ENCODE data around the gene EFNA5.

The EFNA5 gene

DNA sequence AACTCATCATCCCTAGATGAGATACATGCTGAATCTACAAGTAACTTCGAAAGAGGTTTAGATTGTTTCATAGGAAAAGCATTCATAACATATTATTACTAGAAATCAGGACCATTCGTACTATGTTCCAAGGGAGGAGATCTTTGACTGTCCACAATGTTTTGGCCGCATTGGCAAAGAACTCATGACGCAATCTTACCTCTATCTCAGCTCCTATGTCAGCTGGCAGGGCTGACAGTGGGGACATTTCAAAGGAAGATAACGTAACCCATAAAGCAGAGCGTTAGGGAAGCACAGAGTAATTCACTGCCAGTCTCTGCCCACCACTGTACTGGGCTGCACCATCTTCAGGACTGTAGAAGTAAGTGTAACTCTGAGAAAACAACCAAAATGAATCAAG is 69.7 kb downstream of the EFNA5 start:
- no peak for DNase-seq

DNA sequence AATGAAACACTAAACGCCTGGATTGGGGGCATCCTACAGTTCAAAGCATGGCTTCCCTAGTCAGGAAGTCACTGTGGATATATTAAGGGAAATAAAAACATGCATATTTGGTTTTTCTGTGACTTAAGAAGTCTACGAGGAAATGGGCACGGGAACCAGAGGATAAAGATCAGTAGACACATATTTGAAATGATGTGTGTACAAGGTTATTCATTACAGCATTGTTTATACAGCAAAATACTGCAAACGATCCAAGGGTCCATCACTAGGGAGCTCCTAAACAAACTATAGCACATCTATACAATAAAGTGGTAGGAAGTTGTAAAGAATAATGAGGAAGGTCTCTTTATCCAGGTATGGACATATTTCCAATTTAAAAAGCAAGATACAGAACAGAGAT is 71.8 kb downstream of the EFNA5 start:
- no peak for DNase-seq

DNA sequence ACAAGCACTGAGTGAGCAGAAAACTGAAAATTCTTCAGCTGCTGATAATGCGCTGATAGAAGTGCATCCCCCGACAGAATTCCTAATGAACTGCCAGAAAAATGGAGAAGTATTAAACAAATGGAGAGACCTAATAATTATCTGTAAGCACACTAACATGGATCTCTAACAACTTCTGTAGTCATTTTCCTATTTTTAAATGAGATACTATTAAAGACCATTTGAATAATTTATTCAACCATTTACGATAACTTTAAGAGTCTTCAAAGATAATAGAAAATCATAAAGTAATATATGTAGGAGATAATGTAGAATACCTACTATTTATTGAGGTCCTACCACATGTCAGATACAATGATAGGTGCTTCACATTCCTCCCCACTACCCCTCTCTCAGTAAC is 72.9 kb downstream of the EFNA5 start:
- no peak for DNase-seq

DNA sequence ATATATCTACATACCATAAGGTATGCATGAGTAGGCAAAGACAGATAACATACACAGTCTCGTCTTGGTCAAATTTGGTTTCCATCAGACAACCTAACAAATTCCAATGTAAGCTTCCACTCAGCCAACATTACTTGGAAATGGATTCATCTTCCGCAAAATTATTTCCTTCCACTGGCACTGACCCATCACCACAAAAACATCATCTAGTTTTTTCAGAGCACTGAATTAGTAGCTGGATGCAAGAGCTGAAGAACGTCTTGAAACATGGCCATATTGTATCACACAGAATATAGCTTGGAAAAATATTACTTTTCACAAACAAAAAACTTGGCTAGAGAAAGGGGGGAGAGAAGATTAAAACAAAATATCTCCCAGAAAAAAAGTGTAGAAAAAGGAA is 73.5 kb downstream of the EFNA5 start:
- DNase-seq: no peak

DNA sequence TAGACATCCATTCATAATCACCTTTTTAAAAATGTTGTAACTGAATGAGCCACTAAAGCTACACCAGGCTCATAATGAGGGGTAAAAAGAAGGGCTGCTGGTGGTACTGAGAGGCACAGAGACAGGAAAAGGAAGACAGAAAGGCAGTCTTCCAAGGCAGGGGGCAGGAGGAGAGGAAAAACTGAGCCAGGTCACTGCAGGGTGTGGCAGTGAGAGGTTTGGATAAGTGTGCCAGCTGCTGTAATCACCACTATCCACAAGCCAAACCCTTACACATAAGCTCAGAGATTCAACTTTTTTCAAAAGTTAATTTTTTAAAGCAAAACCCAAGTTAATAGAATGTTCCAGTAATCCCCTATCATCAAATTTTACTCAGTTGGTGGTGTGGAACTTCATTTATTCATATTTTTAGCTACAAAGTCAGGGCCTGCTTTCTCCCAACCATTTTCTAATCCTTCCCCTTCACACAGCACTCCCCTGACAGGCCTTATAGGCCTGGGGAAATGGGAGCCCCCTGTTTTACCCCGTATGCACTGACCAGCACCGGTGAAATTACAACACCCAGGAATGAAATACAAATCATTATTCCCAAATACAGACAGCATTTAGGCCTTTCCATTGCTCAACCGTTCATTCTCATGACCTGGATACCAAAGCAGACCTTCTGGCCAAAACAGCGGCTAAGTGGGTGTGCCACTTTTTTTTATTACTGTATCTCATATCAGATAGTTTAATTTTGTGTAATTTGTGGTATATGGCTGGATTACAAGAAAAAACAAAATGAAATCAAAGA is 76.3 kb downstream of the EFNA5 start:
- no peak for DNase-seq

DNA sequence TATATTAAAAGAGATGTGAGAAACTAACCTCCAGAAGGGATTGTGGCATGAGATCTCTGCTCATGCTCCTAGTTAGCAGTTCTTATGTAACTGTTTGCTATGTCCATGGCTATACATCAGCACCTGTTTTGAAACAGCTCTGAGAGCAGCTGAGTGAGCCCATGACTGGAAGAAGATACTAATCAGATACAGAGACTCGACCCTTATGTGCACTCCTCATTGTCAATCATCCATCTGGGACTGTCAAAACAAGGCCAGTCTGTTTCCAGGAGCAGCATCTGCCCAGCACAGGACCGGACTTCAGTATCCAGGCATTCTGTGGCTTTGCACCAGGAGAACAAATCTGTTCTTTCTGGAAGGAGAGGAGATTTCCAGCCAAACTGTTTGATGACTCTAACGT is 77.7 kb downstream of the EFNA5 start:
- no peak for DNase-seq

DNA sequence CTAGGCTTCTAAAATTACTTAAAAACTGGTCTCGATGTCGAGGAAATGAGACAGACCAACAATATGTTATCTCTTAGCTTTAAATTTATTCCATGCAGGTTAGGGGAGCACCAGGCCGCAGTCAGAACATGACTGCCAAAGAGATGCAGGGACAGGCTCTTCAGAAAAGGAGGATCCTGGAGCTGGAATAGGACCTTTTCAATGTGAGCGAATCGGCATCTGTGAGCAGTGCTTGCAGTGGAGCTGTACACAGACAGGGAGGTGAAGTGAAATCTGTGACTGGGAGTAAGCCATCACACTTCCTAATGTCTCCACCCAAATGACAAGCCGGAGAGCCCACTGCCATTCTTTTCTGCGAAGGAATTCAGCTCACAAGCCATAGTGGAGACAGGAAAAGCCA is 78.2 kb downstream of the EFNA5 start:
- DNase-seq: no peak

DNA sequence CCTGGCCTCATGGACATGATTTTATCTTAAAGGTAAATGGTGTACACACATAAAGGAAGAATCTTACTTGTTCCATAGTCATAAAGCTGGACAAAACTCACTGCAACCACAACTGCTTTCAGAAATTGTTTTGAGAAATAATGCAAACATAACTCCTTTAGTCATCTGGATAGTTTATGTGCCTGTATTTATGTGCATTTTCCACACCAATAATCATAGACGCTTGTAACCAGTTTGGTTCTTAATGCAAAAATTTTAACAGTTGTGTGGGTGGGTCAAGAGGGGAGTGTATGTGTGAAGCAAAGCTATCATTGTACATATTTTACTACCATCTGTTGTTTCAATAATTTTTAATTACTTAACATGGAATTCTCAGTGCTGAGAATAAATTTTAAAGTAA is 80.1 kb downstream of the EFNA5 start:
- no peak for DNase-seq

DNA sequence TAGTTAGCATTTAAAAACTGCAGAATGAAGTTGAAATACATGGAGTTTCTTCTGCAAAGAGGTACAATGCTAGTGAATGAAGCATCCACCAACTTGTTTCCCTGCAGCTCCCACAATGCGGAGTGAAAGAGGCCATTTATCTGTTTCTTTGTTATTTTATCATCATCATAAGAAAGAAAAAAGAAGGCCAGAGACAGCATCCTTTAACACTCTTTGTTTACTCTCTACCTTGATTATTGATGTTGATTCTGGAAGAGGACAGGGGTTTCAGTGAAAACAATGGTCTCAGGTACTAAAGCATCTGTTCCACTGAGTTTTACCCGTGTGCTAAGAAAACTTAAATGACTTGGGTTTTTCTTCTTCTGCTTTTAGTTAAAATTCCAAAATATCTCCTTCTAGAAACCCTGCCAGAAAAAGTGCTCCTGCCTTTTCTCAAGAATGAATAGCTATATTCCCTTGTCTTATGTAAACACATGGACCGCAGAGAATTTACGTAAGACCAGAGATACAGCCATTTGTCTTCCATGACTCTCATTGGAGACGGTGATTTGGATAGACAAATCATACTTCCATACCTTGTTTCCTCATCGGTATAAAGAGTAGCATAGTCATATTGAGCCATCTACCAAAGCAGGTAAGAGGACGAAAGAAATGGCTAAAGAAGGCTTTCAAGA is 81.1 kb downstream of the EFNA5 start:
- no peak for DNase-seq

DNA sequence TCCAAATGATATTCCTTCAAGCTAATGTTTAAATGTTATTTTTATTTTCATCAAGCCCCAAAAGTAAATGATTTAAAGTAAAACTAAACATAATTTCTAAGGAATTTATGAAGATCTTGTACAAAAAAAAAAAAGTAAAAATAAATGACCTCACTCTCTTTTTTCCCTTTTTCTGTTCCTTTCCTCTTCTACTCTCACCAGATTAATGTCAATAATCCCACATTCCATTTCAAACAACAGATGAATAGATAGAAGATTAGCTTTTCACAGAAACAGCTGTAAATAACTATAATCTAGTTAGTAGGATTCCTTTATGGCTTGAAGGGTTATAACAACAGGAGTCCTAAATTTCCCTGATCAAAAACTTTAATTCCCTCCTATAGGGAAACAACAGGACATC is 88.1 kb downstream of the EFNA5 start:
- no peak for DNase-seq

DNA sequence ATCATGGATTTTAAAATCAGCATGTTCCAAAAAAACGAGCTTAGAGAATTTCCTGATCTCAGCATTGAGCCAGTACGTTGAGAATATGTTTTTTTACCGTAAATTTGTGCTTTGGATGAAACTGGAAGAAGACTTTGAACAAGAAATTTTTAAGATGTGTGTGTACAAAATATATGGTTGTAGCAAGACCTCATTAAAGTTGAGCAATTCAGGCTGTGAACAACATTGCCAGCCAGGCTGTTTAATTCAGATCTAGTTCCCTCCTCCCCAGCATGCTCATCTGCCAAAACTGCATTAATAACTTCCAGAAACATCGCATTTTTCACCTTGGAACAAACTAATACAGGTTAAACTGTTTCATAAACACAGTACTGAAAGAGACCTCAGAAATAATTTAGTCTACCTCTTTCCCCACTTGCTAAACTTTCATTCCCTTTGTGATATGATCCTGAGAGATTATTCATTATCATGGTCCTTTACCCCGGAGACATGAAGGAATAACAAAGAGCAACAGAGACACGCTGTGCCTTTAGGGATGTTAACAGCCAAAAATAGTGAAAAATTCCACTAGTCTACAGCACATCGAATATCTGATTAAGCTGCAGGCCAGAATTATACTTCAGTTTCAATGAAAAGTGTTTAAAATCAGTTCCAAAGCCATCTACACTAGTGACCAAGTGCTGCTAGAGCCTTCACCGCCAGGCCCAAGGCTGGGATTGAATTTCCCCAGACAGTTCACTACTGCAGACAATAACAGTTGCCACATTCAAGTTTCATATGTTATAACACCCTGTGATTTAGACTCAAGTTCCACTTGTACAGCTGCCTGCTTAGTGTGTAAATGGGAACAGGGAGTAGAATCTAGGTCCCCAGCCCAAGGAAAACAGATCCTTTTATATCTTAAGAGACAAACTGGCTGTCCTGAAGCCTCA is 89.6 kb downstream of the EFNA5 start:
- DNase-seq: no peak

DNA sequence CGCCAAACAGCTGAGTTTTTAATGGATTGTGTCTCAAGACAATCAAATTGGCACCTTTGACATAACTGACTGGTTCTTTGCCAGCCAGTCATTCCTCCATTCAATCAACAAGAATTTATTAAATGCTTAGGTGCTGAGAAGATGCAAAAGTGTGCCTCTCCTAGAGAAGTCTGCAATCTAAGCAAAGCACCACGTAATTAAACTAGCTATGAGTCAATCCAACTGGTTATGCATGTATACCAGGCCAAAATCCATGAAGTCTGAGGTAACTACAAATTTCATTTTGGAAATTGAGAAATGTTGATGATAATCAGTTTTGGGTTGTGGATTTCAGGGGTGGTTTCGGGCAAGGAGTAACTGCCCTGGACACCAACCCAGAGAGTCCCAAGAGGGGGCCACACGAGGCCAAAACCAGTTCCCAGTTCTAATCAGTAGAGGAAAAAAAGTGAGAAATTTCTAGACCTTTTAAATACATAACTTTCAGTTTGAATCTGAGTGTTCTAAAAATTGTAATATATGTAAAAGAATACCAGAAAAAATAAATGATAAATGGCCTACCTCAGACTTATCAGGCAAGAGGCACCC is 92.6 kb downstream of the EFNA5 start:
- no peak for DNase-seq

DNA sequence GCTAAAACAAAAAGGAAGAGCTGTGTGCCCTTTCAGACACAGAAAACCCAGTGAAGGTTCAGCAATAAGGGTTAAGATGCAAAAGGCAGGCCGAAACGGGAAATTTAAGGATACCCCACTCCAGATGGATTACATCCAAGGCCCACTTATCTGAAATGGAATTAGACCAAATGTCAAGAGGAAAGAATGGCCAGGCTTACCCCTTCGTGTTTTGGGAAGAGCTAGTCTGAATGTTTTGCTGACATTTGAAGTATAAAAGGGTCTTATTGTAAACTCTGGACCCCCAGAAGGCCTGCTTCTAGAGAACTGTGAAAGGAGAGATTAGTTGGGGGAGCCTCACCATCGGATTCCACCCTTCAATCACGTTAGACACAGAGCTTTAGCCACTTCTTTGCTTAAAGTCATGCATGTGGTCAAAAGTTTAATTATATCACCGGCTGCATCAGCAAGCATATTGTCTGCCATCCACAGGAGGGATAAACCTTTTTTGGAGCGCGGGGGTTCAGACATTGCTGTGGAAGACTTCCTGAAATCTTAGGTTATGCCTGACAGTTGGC is 93.3 kb downstream of the EFNA5 start:
- DNase-seq: no peak

DNA sequence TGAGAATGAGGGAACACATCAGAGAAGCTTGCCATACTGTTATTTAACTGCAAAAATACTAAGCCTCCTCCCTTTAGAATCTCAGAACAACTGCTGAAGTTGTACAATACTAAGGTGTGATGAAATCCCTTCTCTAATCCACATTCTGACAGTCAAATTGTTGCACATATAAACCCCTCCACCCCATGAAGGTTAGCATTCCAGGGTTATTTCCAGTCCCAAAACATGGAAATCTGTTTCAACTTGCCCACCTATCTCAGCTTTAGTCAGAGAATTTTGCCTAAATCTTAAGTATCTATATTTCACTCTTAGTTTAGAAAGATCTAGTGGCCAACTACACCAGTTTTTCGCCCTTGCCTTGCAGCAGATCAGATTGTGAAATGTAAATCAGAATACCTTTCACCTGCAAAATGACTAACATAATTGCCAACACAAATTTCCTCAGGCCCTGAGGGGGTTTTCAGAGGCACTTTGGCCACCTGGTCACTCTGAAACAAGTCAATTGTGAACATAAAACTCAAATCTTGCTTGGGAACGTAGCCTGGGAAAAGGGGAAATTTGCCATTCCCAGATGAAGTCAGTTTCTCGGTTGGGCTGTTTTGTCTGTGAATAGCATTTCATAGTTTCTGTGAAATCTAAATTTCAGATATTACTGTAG is 93.9 kb downstream of the EFNA5 start:
- DNase-seq: no peak

DNA sequence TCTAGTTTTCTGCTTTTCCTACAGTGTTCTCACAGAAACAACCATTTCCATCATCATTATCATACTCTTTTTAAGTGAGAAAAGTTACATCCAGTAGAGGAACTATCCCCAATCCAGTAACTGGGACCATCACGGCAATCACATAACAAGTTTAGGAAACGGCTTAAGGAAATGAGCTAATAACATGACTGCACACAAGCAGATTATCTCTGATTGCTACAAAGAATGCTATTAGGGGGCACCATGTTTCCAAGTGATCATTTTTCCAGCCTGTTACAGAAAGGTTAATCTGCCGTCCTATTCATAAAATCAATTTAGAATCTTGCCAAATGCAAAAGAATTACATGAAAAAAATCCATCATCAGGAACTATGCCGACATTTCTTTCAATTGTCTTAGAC is 94.6 kb downstream of the EFNA5 start:
- DNase-seq: no peak

DNA sequence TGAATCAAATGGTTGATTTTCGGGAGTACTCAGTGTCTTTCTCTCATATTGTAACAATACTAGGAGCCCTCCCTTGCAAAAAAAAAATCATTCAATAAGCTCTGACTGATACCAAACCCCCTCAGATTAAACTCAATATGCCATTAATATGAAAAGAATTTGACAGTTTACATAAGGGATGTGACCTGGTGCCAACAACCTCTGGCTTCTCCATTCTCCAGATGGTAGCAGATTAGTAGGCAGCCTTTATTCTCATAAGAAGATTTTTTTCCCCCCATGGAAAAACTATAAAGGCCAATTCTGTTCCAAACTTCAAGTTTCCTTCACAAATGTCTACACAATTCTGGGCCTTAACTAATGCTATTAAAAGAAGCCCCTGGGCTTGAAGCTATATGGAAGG is 96.5 kb downstream of the EFNA5 start:
- DNase-seq: no peak

DNA sequence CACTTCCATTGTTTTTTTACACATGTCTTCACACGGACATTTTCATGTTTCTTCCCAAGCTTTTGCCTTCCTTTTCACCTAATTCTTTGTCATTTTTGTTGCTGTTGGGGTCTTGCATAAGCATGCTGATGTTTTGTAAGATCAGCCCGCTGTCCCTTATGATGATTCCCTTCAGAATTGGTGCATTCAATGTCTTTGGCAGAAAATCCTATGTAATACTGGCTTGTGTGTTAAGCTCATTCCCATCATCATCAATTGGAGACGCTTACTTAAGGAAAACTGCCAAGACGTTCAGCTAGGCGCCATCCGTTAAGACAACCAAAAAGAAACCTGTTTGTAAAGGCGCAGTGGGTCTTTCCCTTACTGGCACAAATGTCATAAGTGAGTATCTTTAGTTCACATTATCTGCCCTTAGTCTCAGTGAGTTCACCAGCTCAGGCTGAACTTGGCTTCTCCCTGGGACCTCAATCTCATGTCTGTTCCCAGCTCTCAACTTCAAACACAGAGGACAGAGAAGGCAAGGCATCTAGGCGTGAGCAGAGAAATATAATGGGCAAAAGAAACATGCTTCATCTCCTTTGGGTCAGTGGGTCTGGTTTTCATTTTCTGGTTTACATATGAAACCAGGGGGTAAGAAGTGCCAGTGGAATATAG is 97.9 kb downstream of the EFNA5 start:
- DNase-seq: no peak

DNA sequence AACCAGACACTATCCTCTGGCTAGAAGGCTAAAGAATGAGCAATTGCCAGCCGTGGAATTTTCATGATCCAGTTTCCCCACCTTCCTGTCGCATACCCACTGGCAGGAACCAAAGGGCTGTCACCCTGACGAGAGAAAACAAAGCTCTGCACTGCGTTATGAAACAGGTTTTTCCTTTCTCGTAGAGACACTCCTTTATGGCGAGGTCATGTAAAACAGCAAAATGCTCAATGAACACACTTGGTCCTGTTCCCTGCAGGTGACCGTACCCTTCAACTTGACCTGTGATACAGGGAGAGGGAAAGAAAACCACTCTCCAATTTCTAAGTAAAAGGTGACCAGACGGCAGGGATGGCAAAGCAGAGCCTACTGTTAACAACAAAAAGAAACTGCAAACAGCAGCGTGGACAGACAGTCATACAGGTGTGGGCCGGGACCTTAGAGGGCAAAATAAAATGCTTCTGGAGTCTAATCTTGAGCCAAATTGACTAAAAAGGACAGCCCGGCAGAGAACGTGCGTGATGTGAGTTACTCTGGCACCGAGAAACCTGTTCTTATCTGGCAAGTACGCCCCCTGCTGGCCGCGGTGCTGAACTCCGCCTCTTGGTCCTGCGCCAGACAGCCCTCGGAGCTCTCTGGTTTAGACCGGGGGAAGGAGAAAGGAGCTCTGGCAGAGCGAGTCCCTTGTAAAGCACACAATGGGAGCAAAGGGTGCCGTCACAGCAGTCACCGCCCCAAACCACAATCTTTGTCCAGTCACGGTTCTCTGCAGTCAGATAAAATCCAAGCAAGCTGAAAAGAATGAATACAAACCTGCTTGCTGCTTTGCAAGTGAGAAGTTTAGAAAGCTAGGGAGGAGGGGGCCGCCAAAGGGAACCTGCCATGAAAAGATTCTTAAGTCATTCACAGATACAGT is 98.9 kb downstream of the EFNA5 start:
- peak; percentile 87 for DNase-seq

DNA sequence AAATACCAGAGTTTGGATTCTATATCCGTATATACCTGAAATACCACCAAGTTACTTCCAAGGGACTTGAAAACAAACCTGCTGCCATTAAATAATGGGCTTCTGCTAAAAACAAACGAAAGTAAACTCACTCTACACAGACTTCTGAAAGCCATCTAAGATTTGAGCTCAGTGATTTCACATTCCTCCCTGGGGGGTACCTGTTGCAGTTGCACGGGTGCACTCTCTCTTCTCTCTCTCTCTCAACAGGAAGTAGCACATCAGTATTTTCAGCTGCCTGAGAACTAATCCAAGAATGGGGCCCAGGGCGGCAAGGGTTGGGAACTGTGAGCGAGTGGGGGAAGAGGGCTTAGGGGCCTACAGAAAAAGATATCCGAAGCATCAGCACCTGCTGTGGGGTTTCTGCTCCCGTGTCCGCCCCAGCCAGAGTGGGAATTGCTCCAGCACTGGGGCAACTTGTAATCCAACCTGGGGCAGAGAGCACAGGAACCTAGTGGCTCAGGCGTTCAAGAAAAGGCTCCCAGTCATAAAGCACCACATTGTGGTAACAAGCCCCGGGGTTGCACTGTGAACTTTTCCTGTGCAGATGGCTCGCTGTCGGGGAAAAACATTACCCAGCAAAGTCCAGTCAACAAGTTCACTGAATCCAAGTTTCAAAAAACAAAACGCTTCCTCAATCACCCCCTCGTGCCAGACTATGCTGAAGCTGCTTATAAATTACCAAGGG is 99.8 kb downstream of the EFNA5 start:
- DNase-seq: peak; percentile 51

DNA sequence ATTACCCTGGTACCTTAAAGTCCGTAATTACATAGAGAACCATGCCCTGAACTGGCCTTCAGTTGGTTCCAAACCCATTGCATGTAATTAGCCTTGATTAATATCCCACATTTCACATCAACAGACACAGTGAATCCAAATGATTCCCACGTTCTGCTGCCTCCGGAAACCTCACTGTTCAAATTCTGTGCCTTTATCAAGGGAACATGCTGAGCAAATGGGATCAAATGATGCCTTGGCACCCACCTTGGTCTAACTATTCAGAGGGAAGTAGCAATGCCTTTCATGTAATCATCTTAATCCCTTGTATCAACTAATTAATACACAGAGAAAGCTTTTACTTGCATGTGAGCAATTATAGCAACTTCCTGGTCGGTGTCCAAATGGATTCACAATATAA is 100.6 kb downstream of the EFNA5 start:
- DNase-seq: peak; percentile 91

Data from NCI-H1105 treated with DMSO at 0.1 percent for 48 hours (cell line).